H1 (cell line): ENCODE data around the gene PPP2R2B. TPM values are rescaled to one million over a fixed set of nuclear protein-coding genes. Genes with fewer than 3 reads are reported as not detected.
A peak's percentile ranks its signal among the peaks of the same experiment; 100 is the strongest.

Experiments used
- CTCF ChIA-PET: fragments of 300-600 bp; sonication (Branson Sonifier 250); formaldehyde crosslinking; loops from one replicate; lab custom pipeline; 2021; ENCODE audit not compliant: partially characterized antibody; lab: Charles Lee
- POLR2A ChIA-PET: fragments of 300-600 bp; sonication (Branson Sonifier 250); formaldehyde crosslinking; loops from one replicate; lab custom pipeline; 2021; ENCODE audit warnings: inconsistent platforms; ENCODE audit not compliant: partially characterized antibody; lab: Charles Lee
- DNase-seq, 2 experiments: peaks; one replicate each; pipeline versions ENCODE4 v3.0.0 to v3.0.0-alpha.2; 2010 to 2022; ENCODE audit warnings: low spot score in 2 of 2, low read depth in 1 of 2, mixed read lengths in 1 of 2
- FAIRE-seq: peaks from 2 replicates; lab custom pipeline; 2011; peaks lifted over from hg19 to GRCh38; lab: Jason Lieb, UNC
- H2AFZ ChIP-seq: 2 replicates; pipeline ENCODE4 v1.8.1; 2012; ENCODE audit warnings: low read length, inconsistent platforms
- H2AK5ac ChIP-seq: 2 replicates; pipeline ENCODE4 v1.6.1; 2013; ENCODE audit warnings: low read depth, low read length
- H2BK120ac ChIP-seq: replicated peaks from 2 replicates; pipeline ENCODE3; 2013; ENCODE audit warnings: low read depth, low read length, inconsistent platforms
- H2BK12ac ChIP-seq: 2 replicates; pipeline ENCODE4 v1.6.1; 2013; ENCODE audit warnings: low read depth, low read length
- H2BK15ac ChIP-seq: 2 replicates; pipeline ENCODE4 v1.6.1; 2013; ENCODE audit warnings: low read length
- H2BK20ac ChIP-seq: 2 replicates; pipeline ENCODE4 v1.6.1; 2013; ENCODE audit warnings: low read length
- H2BK5ac ChIP-seq: 2 replicates; pipeline ENCODE4 v1.6.1; 2013; ENCODE audit warnings: low read depth, low read length
- H3K14ac ChIP-seq: 2 replicates; pipeline ENCODE4 v1.6.1; 2013; ENCODE audit warnings: inconsistent platforms; ENCODE audit not compliant: insufficient read length
- H3K18ac ChIP-seq: 2 replicates; pipeline ENCODE4 v1.6.1; 2013; ENCODE audit warnings: low read length; ENCODE audit errors: extremely low read depth
- H3K23ac ChIP-seq: 2 replicates; pipeline ENCODE4 v1.6.1; 2013; ENCODE audit warnings: inconsistent platforms; ENCODE audit not compliant: insufficient read length
- H3K23me2 ChIP-seq: 2 replicates; pipeline ENCODE4 v1.6.1; 2013; ENCODE audit warnings: low read depth, low read length
- H3K27ac ChIP-seq: 2 replicates; pipeline ENCODE4 v1.6.1; 2011; ENCODE audit warnings: low read depth, low read length, inconsistent platforms
- H3K27me3 ChIP-seq, 4 experiments: replicated peaks in 1 of 4; 1 replicate in 1 of 4; 2 replicates in 3 of 4; pipeline versions ENCODE4 v1.6.1 to v1.8.1; 2011 to 2013; ENCODE audit warnings: low read length in 3 of 4, mild to moderate bottlenecking in 3 of 4, inconsistent platforms in 2 of 4, mixed read lengths in 2 of 4, moderate library complexity in 1 of 4; ENCODE audit not compliant: control insufficient read depth in 3 of 4, insufficient read depth in 3 of 4; ENCODE audit errors: extremely low read depth in 1 of 4
- H3K36me3 ChIP-seq, 4 experiments: 2 replicates each; pipeline versions ENCODE4 v1.6.1 to v1.8.1; 2011 to 2013; ENCODE audit warnings: mild to moderate bottlenecking in 4 of 4, low read length in 3 of 4, moderate library complexity in 2 of 4, control low read depth in 1 of 4, inconsistent platforms in 1 of 4; ENCODE audit not compliant: insufficient read depth in 4 of 4, control insufficient read depth in 2 of 4
- H3K4ac ChIP-seq: replicated peaks from 2 replicates; pipeline ENCODE3; 2013; ENCODE audit warnings: low read length, low read depth, mixed read lengths, inconsistent platforms; ENCODE audit not compliant: insufficient read length
- H3K4me1 ChIP-seq, 4 experiments: replicated peaks in 1 of 4; 1 replicate in 1 of 4; 2 replicates in 3 of 4; pipeline versions ENCODE4 v1.6.1 to v1.8.1; 2011 to 2013; ENCODE audit warnings: low read length in 3 of 4, inconsistent platforms in 2 of 4, mixed read lengths in 1 of 4; ENCODE audit not compliant: insufficient read depth in 4 of 4, control insufficient read depth in 3 of 4
- H3K4me2 ChIP-seq, 2 experiments: 2 replicates each; pipeline versions ENCODE4 v1.6.1 to v1.8.1; 2011 to 2013; ENCODE audit warnings: low read depth in 2 of 2, low read length in 2 of 2, control low read depth in 1 of 2, inconsistent platforms in 1 of 2, mild to moderate bottlenecking in 1 of 2; ENCODE audit not compliant: insufficient read depth in 1 of 2
- H3K4me3 ChIP-seq, 4 experiments: fragments of 200-600, 300-600 bp in 1 of 4; sonication (generic), shearing (Covaris generic), sonication (Bioruptor Twin) in 1 of 4; 2 replicates each; pipeline versions ENCODE4 v1.5.1 to v1.8.1; 2011 to 2016; ENCODE audit warnings: low read length in 4 of 4, low read depth in 3 of 4, control low read depth in 2 of 4, inconsistent platforms in 2 of 4, mild to moderate bottlenecking in 2 of 4, mixed read lengths in 1 of 4, moderate library complexity in 1 of 4; ENCODE audit not compliant: insufficient read depth in 2 of 4; ENCODE audit errors: extremely low read depth in 1 of 4
- H3K56ac ChIP-seq: replicated peaks from 2 replicates; pipeline ENCODE3; 2013; ENCODE audit warnings: low read depth, mild to moderate bottlenecking, mixed read lengths, low read length, inconsistent platforms; ENCODE audit not compliant: insufficient read length
- H3K79me1 ChIP-seq: 2 replicates; pipeline ENCODE4 v1.6.1; 2013; ENCODE audit warnings: low read depth, low read length, control low read depth
- H3K79me2 ChIP-seq, 2 experiments: 2 replicates each; pipeline versions ENCODE4 v1.6.1 to v1.8.1; 2012 to 2013; ENCODE audit warnings: low read length in 2 of 2, mild to moderate bottlenecking in 2 of 2, inconsistent platforms in 1 of 2; ENCODE audit not compliant: insufficient read depth in 2 of 2, control insufficient read depth in 1 of 2
- H3K9ac ChIP-seq, 4 experiments: replicated peaks in 1 of 4; 1 replicate in 1 of 4; 2 replicates in 3 of 4; pipeline versions ENCODE4 v1.6.1 to v1.8.1; 2011 to 2013; ENCODE audit warnings: low read depth in 3 of 4, low read length in 3 of 4, control low read depth in 2 of 4, mild to moderate bottlenecking in 2 of 4, moderate library complexity in 2 of 4, inconsistent platforms in 1 of 4; ENCODE audit errors: extremely low read depth in 1 of 4
- H3K9me3 ChIP-seq, 2 experiments: 2 replicates each; pipeline versions ENCODE4 v1.6.1 to v1.8.1; 2012 to 2013; ENCODE audit warnings: mild to moderate bottlenecking in 2 of 2, moderate library complexity in 2 of 2, control low read depth in 1 of 2, inconsistent platforms in 1 of 2, low read depth in 1 of 2, low read length in 1 of 2, mixed read lengths in 1 of 2; ENCODE audit not compliant: insufficient read depth in 2 of 2
- H4K20me1 ChIP-seq, 2 experiments: replicated peaks in 1 of 2; 2 replicates each; pipeline versions ENCODE3 to v1.8.1; 2011 to 2013; ENCODE audit warnings: inconsistent platforms in 2 of 2, low read length in 2 of 2, mild to moderate bottlenecking in 1 of 2; ENCODE audit not compliant: insufficient read depth in 2 of 2, control insufficient read depth in 1 of 2
- H4K5ac ChIP-seq: 2 replicates; pipeline ENCODE4 v1.6.1; 2013; ENCODE audit warnings: low read length, low read depth, mixed read lengths, inconsistent platforms; ENCODE audit not compliant: insufficient read length
- H4K8ac ChIP-seq: 2 replicates; pipeline ENCODE4 v1.8.0; 2013; ENCODE audit warnings: mild to moderate bottlenecking, moderate library complexity, low read length, inconsistent platforms; ENCODE audit not compliant: insufficient read depth; ENCODE audit errors: extremely low read depth
- H4K91ac ChIP-seq: replicated peaks from 2 replicates; pipeline ENCODE3; 2013; ENCODE audit warnings: low read length, mixed read lengths, inconsistent platforms; ENCODE audit not compliant: insufficient read length
- ATF3 ChIP-seq: IDR thresholded peaks from 2 replicates; pipeline ENCODE4 v1.6.1; 2011; ENCODE audit warnings: low read depth, mild to moderate bottlenecking, low read length; ENCODE audit not compliant: insufficient read depth
- BCL11A ChIP-seq, 2 experiments: IDR thresholded peaks; one replicate each; pipeline ENCODE4 v1.6.1; 2011; ENCODE audit warnings: low read depth in 2 of 2, low read length in 2 of 2, mild to moderate bottlenecking in 2 of 2
- CTBP2 ChIP-seq: IDR thresholded peaks from 2 replicates; pipeline ENCODE4 v1.7.0; 2011; ENCODE audit warnings: borderline replicate concordance, mild to moderate bottlenecking, moderate library complexity, mixed read lengths, low read length; ENCODE audit not compliant: insufficient read depth, insufficient read length
- EP300 ChIP-seq, 2 experiments: IDR thresholded peaks; 1 replicate in 1 of 2; 2 replicates in 1 of 2; pipeline ENCODE4 v1.6.1; 2011 to 2012; ENCODE audit warnings: low read depth in 2 of 2, low read length in 2 of 2, mild to moderate bottlenecking in 2 of 2, borderline replicate concordance in 1 of 2, inconsistent platforms in 1 of 2, moderate library complexity in 1 of 2
- EZH2 ChIP-seq: fragments of 200-600 bp; sonication (generic); IDR thresholded peaks from 2 replicates; pipeline ENCODE4 v1.7.1; 2012; ENCODE audit warnings: low read depth, mild to moderate bottlenecking, moderate library complexity, low read length, inconsistent platforms; ENCODE audit not compliant: severe bottlenecking
- POLR2AphosphoS5 ChIP-seq: IDR thresholded peaks from 2 replicates; pipeline ENCODE4 v1.6.1; 2011; ENCODE audit warnings: low read depth, low read length
- RAD21 ChIP-seq, 2 experiments: IDR thresholded peaks in 1 of 2; conservative IDR thresholded peaks in 1 of 2; 2 replicates each; pipeline ENCODE4 v1.6.1; 2011; ENCODE audit warnings: low read depth in 2 of 2, low read length in 2 of 2, improper control_type of control experiment in 1 of 2, inconsistent platforms in 1 of 2, mild to moderate bottlenecking in 1 of 2, moderate library complexity in 1 of 2
- RBBP5 ChIP-seq: IDR thresholded peaks from 2 replicates; pipeline ENCODE4 v1.7.1; 2012; ENCODE audit warnings: low read depth, mild to moderate bottlenecking, inconsistent platforms, low read length, moderate library complexity, borderline replicate concordance
- RNF2 ChIP-seq: fragments of 200-900, 300-1000 bp; sonication (generic); IDR thresholded peaks from 2 replicates; pipeline ENCODE4 v1.7.1; 2016; ENCODE audit warnings: borderline replicate concordance, low read depth, mild to moderate bottlenecking, antibody characterized with exemption, low read length; ENCODE audit not compliant: poor library complexity, severe bottlenecking; ENCODE audit errors: missing control alignments
- SIN3A ChIP-seq, 2 experiments: IDR thresholded peaks in 1 of 2; conservative IDR thresholded peaks in 1 of 2; 2 replicates each; pipeline ENCODE4 v1.6.1; 2011 to 2012; ENCODE audit warnings: low read length in 2 of 2, improper control_type of control experiment in 1 of 2, low read depth in 1 of 2, mild to moderate bottlenecking in 1 of 2
- SIRT6 ChIP-seq: IDR thresholded peaks from one replicate; pipeline ENCODE4 v1.7.1; 2012; ENCODE audit warnings: low read length, inconsistent platforms
- TBP ChIP-seq: IDR thresholded peaks from 2 replicates; pipeline ENCODE4 v1.6.1; 2011; ENCODE audit warnings: low read depth, low read length, improper control_type of control experiment
- WGBS, 2 experiments: shearing (Covaris generic) in 1 of 2; methylation state at CpG; one replicate each; pipeline versions ENCODE4 v1.1.6 to v1.1.7; 2013 to 2015; ENCODE audit warnings: low lambda C conversion rate in 2 of 2, mixed read lengths in 2 of 2, inconsistent platforms in 1 of 2, low coverage in 1 of 2, missing lambda C conversion rate in 1 of 2; ENCODE audit not compliant: insufficient replicate concordance in 2 of 2, insufficient coverage in 1 of 2, insufficient read length in 1 of 2; ENCODE audit errors: extremely low coverage in 1 of 2, missing lambda C conversion rate in 1 of 2; 5-methylcytosine and 5-hydroxymethylcytosine counted together
- polyA plus RNA-seq, 7 experiments: library from polyadenylated mRNA; depleted of rRNA in 3 of 7; stranded (reverse) in 5 of 7; unstranded in 2 of 7; fragments of >200 nt in 5 of 7; fragments of 200-250 nt in 2 of 7; gene quantifications; 1 replicate in 5 of 7; 2 replicates in 1 of 7; 4 replicates in 1 of 7; pipeline versions ENCODE4 v1.2.1 to v1.2.3, GENCODE V29; 2011 to 2013; ENCODE audit warnings: missing spikeins in 2 of 7, mixed read lengths in 2 of 7
- total RNA-seq: library from RNA; stranded (reverse); fragmentation: NEBNext Ultra II Directional; extraction: Animal tissue kit (Norgen Biotek cat#: 25700); gene quantifications from 2 replicates; pipeline ENCODE4 v1.2.1, GENCODE V29; 2021

The PPP2R2B gene
- total and polyA plus RNA-seq, 2 of the 8 experiments (the other 6 are each of a cell fraction or from before 2014, with no cell fraction given): 21.1 to 37.1 TPM

DNA sequence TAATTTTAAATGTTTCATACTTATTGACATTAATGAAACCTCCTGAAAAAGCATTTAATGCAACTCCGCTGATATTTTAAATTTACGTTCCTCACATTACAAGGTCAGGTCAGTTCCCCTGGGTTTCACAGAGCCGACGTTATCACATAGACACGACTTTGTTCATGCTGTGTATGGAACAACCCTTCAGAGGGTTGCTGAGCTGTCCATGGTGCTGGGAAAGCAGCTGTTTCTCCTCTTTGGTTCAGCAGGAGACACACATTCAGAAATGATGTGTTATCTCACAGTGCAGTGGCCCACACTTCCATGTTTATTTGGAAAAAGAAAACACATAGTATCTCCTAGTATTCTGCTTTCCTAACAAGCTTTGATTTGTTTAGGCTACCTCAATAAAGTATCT, 53.5 kb downstream of the PPP2R2B start:
- H4K91ac ChIP-seq: no peak overlapping the region
- WGBS, 2 experiments: 84% methylated on average over 5 of the region's 5 CpGs; no CpG with 5 or more reads in 1 of the 2 experiments
- H4K20me1 ChIP-seq: no peaks in the 10 kb centered on the region
- no peak overlapping the region for H3K4me3 ChIP-seq
- H3K27ac ChIP-seq: no peak overlapping the region
- H2BK15ac ChIP-seq: no peak overlapping the region
- H3K4me1 ChIP-seq: 0 out of 7 replicates have a peak, but pooled peaks cover 0 to 2% (median 0%) of the 10 kb centered on the region in 4 experiments
- ChIA-PET POLR2A (no interaction called here), CTCF (no interaction called here)
- peak in 1 of 2 experiments; percentile 60 for DNase-seq
- H3K18ac ChIP-seq: no peak overlapping the region
- H3K9me3 ChIP-seq: no peaks in the 10 kb centered on the region
- no peak overlapping the region for H3K9ac ChIP-seq
- H2BK12ac ChIP-seq: no peak overlapping the region
- H3K79me2 ChIP-seq: no peaks in the 10 kb centered on the region
- H3K79me1 ChIP-seq: no peaks in the 10 kb centered on the region
- no peak overlapping the region for H4K8ac ChIP-seq
- peaks cover 0 to 1% (median 0%) of the 10 kb centered on the region in 4 experiments; a peak in 1 of 7 replicates for H3K27me3 ChIP-seq
- no peak overlapping the region for H3K4me2 ChIP-seq
- H3K56ac ChIP-seq: no peak overlapping the region
- H2AK5ac ChIP-seq: no peak overlapping the region
- no peak overlapping the region for H3K14ac ChIP-seq
- no peak overlapping the region for H4K5ac ChIP-seq
- no peak overlapping the region for H3K23ac ChIP-seq
- H2BK5ac ChIP-seq: no peak overlapping the region
- H3K4ac ChIP-seq: no peak overlapping the region
- no peaks in the 10 kb centered on the region for H3K36me3 ChIP-seq
- no peak overlapping the region for H2AFZ ChIP-seq
- peak; percentile 72 for FAIRE-seq
- no peak overlapping the region for H2BK120ac ChIP-seq
- no peak overlapping the region for H2BK20ac ChIP-seq
- H3K23me2 ChIP-seq: no peaks in the 10 kb centered on the region
- TF ChIP-seq RNF2 (no peak), TBP (no peak), POLR2AphosphoS5 (no peak), EP300 (IDR thresholded peaks at IDR 0.05; ENCODE audit: borderline replicate concordance in 1 of 2, low read depth in 2 of 2, low read length in 2 of 2) (no peak), SIN3A (conservative IDR thresholded peaks at IDR 0.05 in 1 of 2, IDR thresholded peaks at IDR 0.05 in 1 of 2; ENCODE audit: low read depth in 1 of 2, low read length in 2 of 2) (peak; percentile 97), SIRT6 (no peak), EZH2 (no peak), CTBP2 (no peak), RAD21 (IDR thresholded peaks at IDR 0.05 in 1 of 2, conservative IDR thresholded peaks at IDR 0.05 in 1 of 2; ENCODE audit: low read depth in 2 of 2, low read length in 2 of 2) (peak in 1 of 2 experiments; percentile 7; a peak in 2 of 4 replicates), ATF3 (no peak), BCL11A (IDR thresholded peaks at IDR 0.05; ENCODE audit: low read depth in 2 of 2, low read length in 2 of 2) (no peak), RBBP5 (no peak)
